Prostate gland (tissue), 2 donors: Measurements from ENCODE around the gene FAU. TPM values are rescaled to one million over a fixed set of nuclear protein-coding genes. Genes with fewer than 3 reads are reported as not detected.

ENCODE experiments used
- DNase-seq: peaks from one replicate; pipeline ENCODE4 v3.0.0-alpha.2; 2019; ENCODE audit warnings: low spot score
- H3K27ac ChIP-seq, 2 donors: fragments of 200-600 bp; sonication (generic); 2 replicates each; pipeline ENCODE4 v1.5.1; 2017 to 2019
- H3K27me3 ChIP-seq: fragments of 200-600 bp; sonication (generic); replicated peaks from 2 replicates; pipeline ENCODE4 v1.5.1; 2019; ENCODE audit not compliant: insufficient read depth
- H3K36me3 ChIP-seq, 2 donors: fragments of 200-600 bp; sonication (generic); 1 replicate in 1 of 2; 2 replicates in 1 of 2; pipeline versions ENCODE4 v1.5.1 to v1.8.1; 2017 to 2019
- H3K4me1 ChIP-seq: fragments of 200-600 bp; sonication (generic); replicated peaks from 2 replicates; pipeline ENCODE4 v1.5.1; 2019
- H3K4me3 ChIP-seq, 2 donors: fragments of 200-600 bp; sonication (generic); 2 replicates each; pipeline ENCODE4 v1.5.1; 2017 to 2019
- H3K9me3 ChIP-seq: fragments of 200-600 bp; sonication (generic); 2 replicates; pipeline ENCODE4 v1.5.1; 2017
- POLR2A ChIP-seq: fragments of 450-650 bp; IDR thresholded peaks from one replicate; pipeline ENCODE4 v1.6.1; 2016; ENCODE audit warnings: antibody characterized with exemption, mild to moderate bottlenecking
- POLR2AphosphoS5 ChIP-seq: sonication (generic); formaldehyde crosslinking; IDR thresholded peaks from one replicate; pipeline ENCODE4 v1.6.1; 2017; ENCODE audit warnings: antibody characterized with exemption
- WGBS: methylation state at CpG from one replicate; pipeline ENCODE4 v1.1.5; 2018; 5-methylcytosine and 5-hydroxymethylcytosine counted together
- intact Hi-C: fragments of 100-400 bp; cut with DNase I; formaldehyde crosslinking; loops from one replicate; pipeline ENCODE4 v1.14.2; 2022
- total RNA-seq, 2 donors: library from RNA; depleted of rRNA; stranded (reverse); fragments of >200 nt; gene quantifications; one replicate each; pipeline ENCODE4 v1.1.0, GENCODE V29; 2016
- TF ChIP-seq, protein P1 (sequence below), 4 experiments: fragments of 200-600 bp in 2 of 4; fragments of 450-650 bp in 2 of 4; sonication (generic) in 2 of 4; IDR thresholded peaks; 1 replicate in 3 of 4; 2 replicates in 1 of 4; pipeline ENCODE4 v1.5.1; 2016 to 2019; ENCODE audit warnings: antibody characterized with exemption in 4 of 4, mild to moderate bottlenecking in 2 of 4, moderate library complexity in 2 of 4

Gene FAU
- total RNA-seq, 2 donors from 2014 or later, result 654 to 691 TPM

DNA sequence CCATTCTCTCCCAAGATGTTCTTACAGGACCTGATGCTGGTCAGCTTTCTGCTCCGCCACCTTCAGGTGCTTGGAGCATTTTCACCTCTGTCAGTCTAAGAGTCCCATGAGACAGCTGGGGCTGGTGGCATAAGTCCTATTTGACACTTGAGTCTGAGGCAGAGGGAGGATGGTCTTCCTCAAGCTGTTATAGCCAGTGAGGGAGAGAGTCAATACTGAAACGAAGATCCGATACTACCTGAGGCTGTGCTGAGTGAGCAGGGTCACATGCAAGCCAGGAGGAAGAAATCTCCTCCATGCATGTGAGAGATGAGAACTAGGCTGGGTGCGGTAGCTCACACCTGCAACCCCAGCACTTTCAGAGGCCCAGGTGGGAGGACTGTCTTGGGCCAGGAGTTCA is 32.3 kb downstream of the FAU start:
- peaks cover 0 to 5% of the 10 kb centered on the region in 2 donors for H3K36me3 ChIP-seq

DNA sequence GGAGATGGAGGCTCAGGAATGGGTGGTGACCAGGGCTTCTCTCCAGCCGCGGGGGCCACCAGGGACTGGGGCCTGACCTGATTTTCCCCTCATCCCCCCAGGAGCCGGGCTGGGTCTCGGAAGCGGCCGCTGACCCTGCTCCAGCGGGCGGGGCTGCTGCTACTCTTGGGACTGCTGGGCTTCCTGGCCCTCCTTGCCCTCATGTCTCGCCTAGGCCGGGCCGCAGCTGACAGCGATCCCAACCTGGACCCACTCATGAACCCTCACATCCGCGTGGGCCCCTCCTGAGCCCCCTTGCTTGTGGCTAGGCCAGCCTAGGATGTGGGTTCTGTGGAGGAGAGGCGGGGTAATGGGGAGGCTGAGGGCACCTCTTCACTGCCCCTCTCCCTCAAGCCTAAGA is 34.1 kb downstream of the FAU start:
- Histone ChIP-seq H3K4me1 (peaks cover 5% of the 10 kb centered on the region), H3K4me3 (no peak overlapping the region), H3K9me3 (no peaks in the 10 kb centered on the region), H3K36me3 (peaks cover 0 to 5% of the 10 kb centered on the region in 2 donors), H3K27ac (no peak overlapping the region), H3K27me3 (no peaks in the 10 kb centered on the region)
- intact Hi-C loops, result no loop called here
- DNase-seq, result no peak
- no peak for TF ChIP-seq POLR2A
- no peak for TF ChIP-seq POLR2AphosphoS5
- TF ChIP-seq, protein P1, sequence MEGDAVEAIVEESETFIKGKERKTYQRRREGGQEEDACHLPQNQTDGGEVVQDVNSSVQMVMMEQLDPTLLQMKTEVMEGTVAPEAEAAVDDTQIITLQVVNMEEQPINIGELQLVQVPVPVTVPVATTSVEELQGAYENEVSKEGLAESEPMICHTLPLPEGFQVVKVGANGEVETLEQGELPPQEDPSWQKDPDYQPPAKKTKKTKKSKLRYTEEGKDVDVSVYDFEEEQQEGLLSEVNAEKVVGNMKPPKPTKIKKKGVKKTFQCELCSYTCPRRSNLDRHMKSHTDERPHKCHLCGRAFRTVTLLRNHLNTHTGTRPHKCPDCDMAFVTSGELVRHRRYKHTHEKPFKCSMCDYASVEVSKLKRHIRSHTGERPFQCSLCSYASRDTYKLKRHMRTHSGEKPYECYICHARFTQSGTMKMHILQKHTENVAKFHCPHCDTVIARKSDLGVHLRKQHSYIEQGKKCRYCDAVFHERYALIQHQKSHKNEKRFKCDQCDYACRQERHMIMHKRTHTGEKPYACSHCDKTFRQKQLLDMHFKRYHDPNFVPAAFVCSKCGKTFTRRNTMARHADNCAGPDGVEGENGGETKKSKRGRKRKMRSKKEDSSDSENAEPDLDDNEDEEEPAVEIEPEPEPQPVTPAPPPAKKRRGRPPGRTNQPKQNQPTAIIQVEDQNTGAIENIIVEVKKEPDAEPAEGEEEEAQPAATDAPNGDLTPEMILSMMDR (IDR thresholded peaks at IDR 0.05), result no peak
- WGBS, result 96% methylated on average over 15 of the region's 15 CpGs

More for the DNA sequence above, 32.3 kb downstream of the FAU start:
- no peak for TF ChIP-seq POLR2A
- TF ChIP-seq, protein P1 (IDR thresholded peaks at IDR 0.05), result no peak
- no peak for TF ChIP-seq POLR2AphosphoS5
- WGBS, result 88% methylated on average over 4 of the region's 4 CpGs
- no peak for DNase-seq
- Histone ChIP-seq H3K9me3 (no peaks in the 10 kb centered on the region), H3K4me1 (peaks cover 5% of the 10 kb centered on the region), H3K4me3 (no peak overlapping the region), H3K27ac (no peak overlapping the region), H3K27me3 (no peaks in the 10 kb centered on the region)
- intact Hi-C loops, result no loop called here

DNA sequence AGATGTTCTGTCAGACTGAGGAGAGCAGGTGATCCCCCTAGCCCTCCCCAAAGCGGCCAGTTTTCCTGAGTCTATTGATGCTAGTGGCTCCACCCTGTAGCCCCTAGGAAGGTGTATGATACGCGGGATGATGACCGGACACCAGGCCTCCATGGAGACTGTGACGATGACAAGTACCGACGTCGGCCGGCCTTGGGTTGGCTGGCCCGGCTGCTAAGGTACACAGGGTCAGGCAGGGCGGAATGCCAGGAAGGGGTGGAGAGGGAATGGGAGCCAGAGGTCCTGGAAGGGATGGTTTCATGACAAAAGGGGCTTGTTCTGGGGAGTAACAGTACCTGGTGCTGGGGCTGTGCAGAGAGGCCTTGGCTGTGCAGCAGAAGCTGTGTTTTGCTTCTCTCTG is 34.7 kb downstream of the FAU start:
- DNase-seq, result no peak
- Histone ChIP-seq H3K36me3 (peaks cover 0 to 5% of the 10 kb centered on the region in 2 donors), H3K4me3 (no peak overlapping the region), H3K4me1 (peaks cover 5% of the 10 kb centered on the region), H3K27me3 (no peaks in the 10 kb centered on the region), H3K27ac (no peak overlapping the region), H3K9me3 (no peaks in the 10 kb centered on the region)
- intact Hi-C loops, result no loop called here
- TF ChIP-seq, protein P1 (IDR thresholded peaks at IDR 0.05), result no peak
- no peak for TF ChIP-seq POLR2AphosphoS5
- TF ChIP-seq POLR2A, result no peak
- 91% methylated on average over 11 of the region's 11 CpGs for WGBS

DNA sequence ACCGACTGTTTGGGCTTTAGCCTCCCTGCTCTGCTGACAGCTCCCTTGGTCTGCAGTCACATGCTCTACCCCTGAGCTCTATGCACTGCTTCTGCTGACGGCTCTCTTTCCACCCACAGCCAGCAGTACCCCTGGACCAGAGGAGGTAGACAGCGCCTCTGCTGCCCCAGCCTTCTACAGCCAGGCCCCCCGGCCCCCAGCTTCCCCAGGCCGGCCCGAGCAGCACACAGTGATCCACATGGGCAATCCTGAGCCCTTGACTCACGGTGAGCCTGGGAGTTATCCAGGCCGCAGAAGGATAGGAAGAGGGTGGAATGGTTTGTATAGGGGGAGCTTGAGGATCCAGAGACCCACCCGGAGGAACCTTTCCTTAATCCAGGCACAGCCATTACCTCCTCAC is 35.1 kb downstream of the FAU start:
- Histone ChIP-seq H3K9me3 (no peaks in the 10 kb centered on the region), H3K27me3 (no peaks in the 10 kb centered on the region), H3K4me3 (no peak overlapping the region), H3K27ac (no peak overlapping the region), H3K36me3 (peaks cover 0 to 5% of the 10 kb centered on the region in 2 donors), H3K4me1 (peaks cover 5% of the 10 kb centered on the region)
- 92% methylated on average over 9 of the region's 9 CpGs for WGBS
- TF ChIP-seq, protein P1 (IDR thresholded peaks at IDR 0.05), result no peak
- TF ChIP-seq POLR2AphosphoS5, result no peak
- TF ChIP-seq POLR2A, result no peak
- DNase-seq, result no peak
- intact Hi-C loops, result no loop called here

DNA sequence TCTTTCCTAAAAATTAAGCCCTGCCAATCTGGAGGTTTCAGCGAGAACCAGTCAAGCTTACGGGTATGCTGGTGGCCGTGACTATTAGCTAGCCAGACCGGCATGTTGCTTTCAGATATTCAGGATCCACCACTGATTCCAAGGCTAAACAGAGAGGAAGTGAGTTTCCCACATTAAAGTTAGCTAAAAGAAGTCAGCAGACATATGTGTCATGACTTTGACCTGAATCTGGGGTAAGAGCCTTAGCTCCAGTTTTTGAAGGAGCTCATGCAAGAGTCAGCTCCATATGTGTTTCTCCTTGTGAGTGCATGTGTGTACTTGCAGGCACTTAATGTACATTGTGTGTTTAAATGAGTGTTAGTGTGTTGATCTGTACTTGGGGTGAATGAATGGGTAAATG is 36.5 kb downstream of the FAU start:
- TF ChIP-seq, protein P1 (IDR thresholded peaks at IDR 0.05), result no peak
- TF ChIP-seq POLR2AphosphoS5 (no peak), POLR2A (no peak)
- no peak overlapping the region for H3K4me3 ChIP-seq
- peaks cover 5% of the 10 kb centered on the region for H3K4me1 ChIP-seq
- H3K27me3 ChIP-seq, result no peaks in the 10 kb centered on the region
- intact Hi-C loops, result no loop called here
- peaks cover 0 to 5% of the 10 kb centered on the region in 2 donors for H3K36me3 ChIP-seq
- no peak overlapping the region for H3K27ac ChIP-seq
- DNase-seq, result no peak
- H3K9me3 ChIP-seq, result no peaks in the 10 kb centered on the region
- 92% methylated on average over 4 of the region's 4 CpGs for WGBS
